WERI-Rb-1 (cell line): ENCODE results near the gene CHST13.
"Not testable (repeated sequence)": the region's sequence is repeated elsewhere in the genome, so short reads cannot be mapped to it uniquely, and the experiment has no call there.

Experiments used
- DNase-seq: peaks from one replicate; pipeline ENCODE4 v3.0.0-alpha.2; 2020
- H3K27ac ChIP-seq: fragments of 250-450 bp; sonication (Bioruptor Pico); 2 replicates; pipeline ENCODE4 v1.5.1; 2020; ENCODE audit warnings: mild to moderate bottlenecking, moderate library complexity
- H3K27me3 ChIP-seq: fragments of 250-450 bp; sonication (Bioruptor Pico); 2 replicates; pipeline ENCODE4 v1.5.1; 2021; ENCODE audit warnings: mild to moderate bottlenecking, low read depth, moderate library complexity; ENCODE audit not compliant: insufficient read depth, severe bottlenecking
- H3K36me3 ChIP-seq: fragments of 250-450 bp; sonication (Bioruptor Pico); 2 replicates; pipeline ENCODE4 v1.5.1; 2020; ENCODE audit warnings: mild to moderate bottlenecking, moderate library complexity
- H3K4me3 ChIP-seq: 2 replicates; pipeline ENCODE4 v1.5.1; 2011; ENCODE audit warnings: low read depth, mild to moderate bottlenecking, control low read depth, low read length
- H3K9me3 ChIP-seq: fragments of 250-450 bp; sonication (Bioruptor Pico); 2 replicates; pipeline ENCODE4 v1.5.1; 2021; ENCODE audit warnings: mild to moderate bottlenecking, moderate library complexity; ENCODE audit not compliant: severe bottlenecking
- CTCF ChIP-seq: IDR thresholded peaks from 2 replicates; pipeline ENCODE4 v1.5.1; 2011; ENCODE audit warnings: low read depth, mild to moderate bottlenecking, control low read depth, inconsistent platforms, low read length

CHST13 gene

DNA sequence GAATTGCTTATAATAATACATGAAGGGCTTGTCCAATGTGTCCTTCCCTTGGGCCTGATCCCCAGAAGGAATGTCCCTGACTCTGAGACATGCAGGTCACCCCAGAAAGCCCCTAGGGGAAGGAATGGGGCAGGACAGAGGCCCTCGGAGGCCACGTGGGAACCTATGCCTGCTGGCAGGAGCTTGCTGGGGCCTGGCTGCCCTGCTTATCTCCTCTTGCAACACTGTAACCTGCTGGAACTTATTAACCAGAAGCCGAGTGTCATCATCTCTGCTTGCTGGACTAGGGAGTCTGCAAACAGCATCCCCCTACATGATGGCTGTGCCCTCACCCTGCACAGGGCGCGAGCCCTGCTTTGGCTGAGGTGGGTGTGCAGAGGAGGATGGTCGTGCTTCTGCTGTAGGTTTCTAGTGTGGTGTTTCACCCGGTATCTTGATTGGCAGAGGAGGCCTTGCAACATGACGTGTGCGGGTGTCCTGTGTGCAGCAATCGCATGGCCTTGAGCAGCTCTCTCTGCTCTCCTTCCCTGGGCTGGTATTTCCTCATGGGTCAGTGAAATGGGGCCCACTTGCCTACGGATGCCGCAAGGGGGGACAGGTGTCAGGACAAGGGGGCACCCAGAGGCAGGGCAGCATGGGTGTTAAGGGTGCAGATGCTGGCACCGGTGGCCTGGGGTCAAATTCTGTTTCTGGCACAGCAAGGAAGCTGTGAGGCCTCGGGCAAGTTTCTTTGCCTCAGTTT lies 5.0 kb downstream of the CHST13 start:
- TF ChIP-seq CTCF = no peak
- Histone ChIP-seq H3K27me3 (no peaks in the 10 kb centered on the region), H3K4me3 (no peak overlapping the region), H3K27ac (no peak overlapping the region), H3K36me3 (no peaks in the 10 kb centered on the region), H3K9me3 (no peaks in the 10 kb centered on the region)
- no peak for DNase-seq

- no peak for DNase-seq
Measured at GRCh38 chr3:126529585-126530170, 5.7 kb downstream of the CHST13 start.

GRCh38 chr3:126530171-126531050 lies 6.5 kb downstream of the CHST13 start:
- no peaks in the 10 kb centered on the region for H3K27me3 ChIP-seq
- H3K27ac ChIP-seq = no peak overlapping the region
- no peak for DNase-seq
- H3K36me3 ChIP-seq = no peaks in the 10 kb centered on the region
- H3K9me3 ChIP-seq = no peaks in the 10 kb centered on the region
- TF ChIP-seq CTCF = peak; percentile 41; the same call in 1 of the 2 replicates
- no peak overlapping the region for H3K4me3 ChIP-seq

More at GRCh38 chr3:126529585-126530170, 5.7 kb downstream of the CHST13 start:
- no peak for TF ChIP-seq CTCF
- H3K27me3 ChIP-seq = no peaks in the 10 kb centered on the region
- no peaks in the 10 kb centered on the region for H3K36me3 ChIP-seq
- no peak overlapping the region for H3K27ac ChIP-seq
- no peak overlapping the region for H3K4me3 ChIP-seq
- no peaks in the 10 kb centered on the region for H3K9me3 ChIP-seq

DNA sequence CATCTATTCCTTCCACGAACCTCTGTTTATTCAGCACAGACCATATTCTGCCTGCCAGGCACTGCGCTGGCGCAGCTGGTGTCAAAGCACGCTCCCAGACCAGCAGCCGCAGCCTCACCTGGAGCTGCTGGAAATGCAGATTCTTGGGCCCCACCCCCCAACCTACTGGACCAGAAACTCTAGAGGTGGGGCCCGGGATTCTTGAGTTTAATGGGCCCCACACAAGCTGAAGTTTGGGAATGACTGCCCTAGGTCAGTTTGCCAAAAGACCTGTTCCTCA lies 7.0 kb downstream of the CHST13 start:
- H3K9me3 ChIP-seq = no peaks in the 10 kb centered on the region
- H3K27ac ChIP-seq = no peak overlapping the region
- no peak for DNase-seq
- no peak for TF ChIP-seq CTCF
- H3K4me3 ChIP-seq = no peak overlapping the region
- no peaks in the 10 kb centered on the region for H3K27me3 ChIP-seq
- H3K36me3 ChIP-seq = no peaks in the 10 kb centered on the region

DNA sequence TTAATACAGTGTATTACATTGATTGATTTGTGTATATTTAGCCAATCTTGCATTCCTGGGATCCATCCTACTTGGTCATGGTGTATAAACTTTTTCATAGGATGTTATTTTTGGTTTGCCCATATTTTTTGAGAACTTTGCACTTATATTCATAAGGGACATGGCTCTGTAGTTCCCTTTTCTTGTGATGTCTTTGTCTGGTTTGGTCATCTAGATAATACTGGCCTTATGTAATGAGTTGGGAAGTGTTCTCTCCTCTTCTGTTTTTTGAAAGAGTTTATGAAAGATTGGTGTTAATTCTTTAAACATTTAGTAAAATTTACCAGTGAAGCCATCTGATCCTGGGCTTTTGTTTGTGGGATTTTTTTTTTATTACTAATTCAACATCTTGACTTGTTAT lies 9.6 kb downstream of the CHST13 start:
- Histone ChIP-seq H3K27me3 (no peaks in the 10 kb centered on the region), H3K4me3 (no peak overlapping the region), H3K9me3 (no peaks in the 10 kb centered on the region), H3K36me3 (no peaks in the 10 kb centered on the region), H3K27ac (no peak overlapping the region)
- no peak for DNase-seq
- TF ChIP-seq CTCF = no peak

- not testable (repeated sequence) for DNase-seq, H3K27me3 ChIP-seq
Measured at GRCh38 chr3:126534716-126535115, 10.8 kb downstream of the CHST13 start.

More at GRCh38 chr3:126534716-126535115, 10.8 kb downstream of the CHST13 start:
- H3K4me3 ChIP-seq, H3K27ac ChIP-seq, H3K9me3 ChIP-seq, H3K36me3 ChIP-seq: not testable (repeated sequence)
